ENCODE results near the gene DENND4B.

The DENND4B gene

GRCh38 chr1:153970346-153970745 is 23.8 kb upstream of the DENND4B start:
- no peak overlapping the region for H3K27ac ChIP-seq (ENCODE audit: poor library complexity, severe bottlenecking)
- no peak for TF ChIP-seq CTCF (IDR thresholded peaks at IDR 0.05; ENCODE audit: poor library complexity, severe bottlenecking)

GRCh38 chr1:153968972-153969371 is 22.5 kb upstream of the DENND4B start:
- Histone ChIP-seq H3K27me3 (ENCODE audit: insufficient read depth, poor library complexity, severe bottlenecking) (no peaks in the 10 kb centered on the region), H3K36me3 (ENCODE audit: low read depth) (peaks cover 1% of the 10 kb centered on the region), H3K9me3 (ENCODE audit: severe bottlenecking) (no peaks in the 10 kb centered on the region), H3K27ac (ENCODE audit: poor library complexity, severe bottlenecking) (no peak overlapping the region), H3K4me1 (ENCODE audit: insufficient read depth, poor library complexity, severe bottlenecking) (peaks cover 11% of the 10 kb centered on the region), H3K4me3 (ENCODE audit: severe bottlenecking) (no peak overlapping the region)
- no peak for TF ChIP-seq CTCF (IDR thresholded peaks at IDR 0.05; ENCODE audit: poor library complexity, severe bottlenecking)
- ATAC-seq (ENCODE audit: low read depth) (no peak), DNase-seq (ENCODE audit: low spot score) (no peak)

More at GRCh38 chr1:153970346-153970745, 23.8 kb upstream of the DENND4B start:
- ATAC-seq (ENCODE audit: low read depth): no peak
- no peak for DNase-seq (ENCODE audit: low spot score)
- no peaks in the 10 kb centered on the region for H3K9me3 ChIP-seq (ENCODE audit: severe bottlenecking)
- peaks cover 4% of the 10 kb centered on the region for H3K4me1 ChIP-seq (ENCODE audit: insufficient read depth, poor library complexity, severe bottlenecking)
- no peak overlapping the region for H3K4me3 ChIP-seq (ENCODE audit: severe bottlenecking)
- no peaks in the 10 kb centered on the region for H3K27me3 ChIP-seq (ENCODE audit: insufficient read depth, poor library complexity, severe bottlenecking)
- H3K36me3 ChIP-seq (ENCODE audit: low read depth): peaks cover 15% of the 10 kb centered on the region

GRCh38 chr1:153968408-153968807 is 21.9 kb upstream of the DENND4B start:
- H3K36me3 ChIP-seq (ENCODE audit: low read depth): no peaks in the 10 kb centered on the region
- DNase-seq (ENCODE audit: low spot score) (no peak), ATAC-seq (ENCODE audit: low read depth) (no peak)
- H3K27ac ChIP-seq (ENCODE audit: poor library complexity, severe bottlenecking): peak overlapping the region; percentile 74
- H3K9me3 ChIP-seq (ENCODE audit: severe bottlenecking): no peaks in the 10 kb centered on the region
- H3K27me3 ChIP-seq (ENCODE audit: insufficient read depth, poor library complexity, severe bottlenecking): no peaks in the 10 kb centered on the region
- no peak for TF ChIP-seq CTCF (IDR thresholded peaks at IDR 0.05; ENCODE audit: poor library complexity, severe bottlenecking)
- peaks cover 11% of the 10 kb centered on the region for H3K4me1 ChIP-seq (ENCODE audit: insufficient read depth, poor library complexity, severe bottlenecking)
- H3K4me3 ChIP-seq (ENCODE audit: severe bottlenecking): peak overlapping the region; percentile 44

GRCh38 chr1:153968000-153968363 is 21.5 kb upstream of the DENND4B start:
- no peaks in the 10 kb centered on the region for H3K9me3 ChIP-seq (ENCODE audit: severe bottlenecking)
- peaks cover 11% of the 10 kb centered on the region for H3K4me1 ChIP-seq (ENCODE audit: insufficient read depth, poor library complexity, severe bottlenecking)
- peak overlapping the region; percentile 44 for H3K4me3 ChIP-seq (ENCODE audit: severe bottlenecking)
- no peak for DNase-seq (ENCODE audit: low spot score)
- no peaks in the 10 kb centered on the region for H3K27me3 ChIP-seq (ENCODE audit: insufficient read depth, poor library complexity, severe bottlenecking)
- ATAC-seq (ENCODE audit: low read depth): no peak
- peak overlapping the region; percentile 74 for H3K27ac ChIP-seq (ENCODE audit: poor library complexity, severe bottlenecking)
- TF ChIP-seq CTCF (IDR thresholded peaks at IDR 0.05; ENCODE audit: poor library complexity, severe bottlenecking): peak; percentile 19
- H3K36me3 ChIP-seq (ENCODE audit: low read depth): no peaks in the 10 kb centered on the region

- ATAC-seq (ENCODE audit: low read depth): peak; percentile 80
- peak within 1 kb of the TSS; percentile 44 for H3K4me3 ChIP-seq (ENCODE audit: severe bottlenecking)
- DNase-seq (ENCODE audit: low spot score): peak; percentile 97
- H3K27me3 ChIP-seq (ENCODE audit: insufficient read depth, poor library complexity, severe bottlenecking): no peaks in the 10 kb centered on the region
- H3K9me3 ChIP-seq (ENCODE audit: severe bottlenecking): no peaks in the 10 kb centered on the region
- peak; percentile 53 for TF ChIP-seq CTCF (IDR thresholded peaks at IDR 0.05; ENCODE audit: poor library complexity, severe bottlenecking)
- H3K36me3 ChIP-seq (ENCODE audit: low read depth): no peaks in the 10 kb centered on the region
- H3K27ac ChIP-seq (ENCODE audit: poor library complexity, severe bottlenecking): peak within 1 kb of the TSS; percentile 74
- H3K4me1 ChIP-seq (ENCODE audit: insufficient read depth, poor library complexity, severe bottlenecking): peaks cover 11% of the 10 kb centered on the region
Measured at GRCh38 chr1:153967107-153967999, 20.8 kb upstream of the DENND4B start, which contains the start of gene CREB3L4. Gene CREB3L4, plus strand, starts transcription at chr1:153967902. Its CDS starts 624 bp downstream, at chr1:153968526.
